Anterior cingulate cortex (tissue), 58 donors: ENCODE results near the gene XPR1.

Experiments
- DNase-seq, 58 donors: peaks; one replicate each; lab custom pipeline; 2025; lab: John Stamatoyannopoulos, UW

XPR1 gene

GRCh38 chr1:180614730-180615129, 17.1 kb upstream of the XPR1 start:
- DNase-seq = no peak

DNA sequence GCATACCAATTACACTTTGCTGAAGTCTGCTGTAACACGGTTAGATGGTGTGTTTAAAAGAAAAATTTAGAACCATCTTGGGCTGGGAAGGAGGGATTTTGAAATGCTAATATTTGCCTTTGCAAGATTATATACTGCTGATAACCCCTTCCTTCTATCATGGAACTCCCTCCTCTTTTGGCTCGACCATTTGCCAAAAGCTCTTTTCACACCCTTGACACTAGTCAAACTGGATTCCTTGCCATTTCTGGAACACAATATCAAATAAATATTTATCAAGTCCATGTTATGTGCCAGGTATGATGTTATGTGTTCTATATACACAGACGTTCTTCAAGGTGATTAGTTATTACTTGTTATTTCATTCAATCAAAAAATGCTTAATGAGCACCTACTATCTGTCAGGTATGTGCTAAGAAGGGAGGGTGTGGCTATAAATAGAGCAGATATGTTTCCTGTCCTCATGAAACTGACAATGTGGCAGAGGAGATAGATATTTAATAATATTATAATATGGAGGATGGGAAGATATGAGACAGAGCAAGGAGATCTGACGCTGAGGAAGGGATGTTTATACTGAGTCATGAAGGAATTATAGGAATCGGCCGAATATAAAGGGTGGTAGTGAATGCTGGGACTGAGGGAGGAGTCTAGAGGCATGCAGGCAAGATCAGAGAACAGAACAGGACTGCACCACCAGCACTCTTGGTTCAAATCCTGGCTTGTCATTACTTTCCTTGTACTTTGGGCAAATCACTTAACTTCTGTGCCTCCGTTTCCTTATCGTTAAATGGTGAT, 16.1 kb upstream of the XPR1 start:
- no peak for DNase-seq

- DNase-seq = no peak
These were observed 15.4 kb upstream of the XPR1 start for GRCh38 chr1:180616439-180616838.

DNA sequence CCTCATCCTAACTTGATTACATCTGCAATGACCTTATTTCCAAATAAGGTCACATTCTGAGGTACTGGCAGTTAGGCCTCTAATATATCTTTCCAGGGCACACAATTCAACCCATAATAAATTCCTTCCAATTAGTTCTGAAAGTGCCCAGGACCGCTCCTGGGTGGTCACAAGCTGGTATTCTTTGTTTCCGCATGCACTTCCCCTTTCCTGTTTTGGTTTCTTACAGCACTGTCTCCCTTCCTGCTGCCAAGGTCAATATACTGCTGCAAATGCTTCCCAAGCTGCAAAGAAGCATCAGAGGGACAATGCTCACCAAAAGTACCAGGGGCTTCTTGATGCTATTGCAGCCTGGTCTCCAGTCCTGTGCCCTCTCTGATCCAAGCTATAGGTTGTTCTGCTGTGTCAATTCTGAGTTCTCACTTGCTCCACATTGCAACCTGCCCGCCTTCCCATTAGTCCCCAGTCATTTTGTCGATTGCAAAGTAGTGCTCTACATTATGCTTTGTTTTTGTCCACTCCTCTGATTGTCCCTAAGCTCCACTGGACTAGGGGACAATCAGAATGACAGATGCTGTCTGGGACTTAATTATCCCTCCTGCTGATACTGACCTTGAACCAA, 13.9 kb upstream of the XPR1 start:
- DNase-seq = no peak

DNA sequence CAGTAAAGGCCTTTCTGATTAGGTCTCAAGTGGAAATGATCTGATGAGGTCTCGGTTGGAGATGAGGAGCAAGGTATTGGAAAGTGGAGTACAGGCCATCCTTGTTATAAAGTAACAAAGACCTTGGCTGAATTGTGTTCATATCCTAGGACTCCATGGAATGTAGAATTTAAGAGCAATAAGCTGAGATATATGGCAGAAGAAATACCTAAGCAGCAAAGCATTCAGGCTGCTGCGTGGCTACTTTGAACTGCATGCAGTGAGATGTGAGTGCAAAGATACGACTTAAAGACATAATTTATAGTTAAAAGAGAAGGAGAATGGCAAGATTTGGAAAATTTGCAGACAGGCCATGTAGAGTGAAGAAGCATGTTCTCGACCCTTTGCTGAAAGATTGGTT, 11.2 kb upstream of the XPR1 start:
- no peak for DNase-seq

- no peak for DNase-seq
These were observed 8.9 kb upstream of the XPR1 start for GRCh38 chr1:180622658-180623508.

- no peak for DNase-seq
These were observed 8.1 kb upstream of the XPR1 start for GRCh38 chr1:180623579-180624347.

GRCh38 chr1:180626711-180627110, 5.1 kb upstream of the XPR1 start:
- DNase-seq = no peak

- no peak for DNase-seq
These were observed 4.4 kb upstream of the XPR1 start for GRCh38 chr1:180627411-180627810.

DNA sequence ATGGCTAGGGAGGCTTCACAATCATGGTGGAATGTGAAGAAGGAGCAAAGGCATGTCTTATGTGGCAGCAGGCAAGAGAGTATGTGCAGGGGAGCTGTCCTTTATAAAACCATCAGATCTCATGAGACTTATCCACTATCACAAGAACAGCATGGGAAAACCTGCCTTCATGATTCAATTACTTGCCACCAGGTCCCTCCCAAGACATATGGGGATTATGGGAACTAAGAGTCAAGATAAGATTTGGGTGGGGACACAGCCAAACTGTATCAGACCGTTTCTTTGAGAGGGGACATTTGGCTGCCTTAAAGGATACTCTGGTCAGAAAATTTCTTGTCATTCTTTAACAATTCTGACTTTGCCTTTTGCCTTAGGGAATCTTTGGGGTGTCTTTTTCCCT, 3.2 kb upstream of the XPR1 start:
- no peak for DNase-seq

DNA sequence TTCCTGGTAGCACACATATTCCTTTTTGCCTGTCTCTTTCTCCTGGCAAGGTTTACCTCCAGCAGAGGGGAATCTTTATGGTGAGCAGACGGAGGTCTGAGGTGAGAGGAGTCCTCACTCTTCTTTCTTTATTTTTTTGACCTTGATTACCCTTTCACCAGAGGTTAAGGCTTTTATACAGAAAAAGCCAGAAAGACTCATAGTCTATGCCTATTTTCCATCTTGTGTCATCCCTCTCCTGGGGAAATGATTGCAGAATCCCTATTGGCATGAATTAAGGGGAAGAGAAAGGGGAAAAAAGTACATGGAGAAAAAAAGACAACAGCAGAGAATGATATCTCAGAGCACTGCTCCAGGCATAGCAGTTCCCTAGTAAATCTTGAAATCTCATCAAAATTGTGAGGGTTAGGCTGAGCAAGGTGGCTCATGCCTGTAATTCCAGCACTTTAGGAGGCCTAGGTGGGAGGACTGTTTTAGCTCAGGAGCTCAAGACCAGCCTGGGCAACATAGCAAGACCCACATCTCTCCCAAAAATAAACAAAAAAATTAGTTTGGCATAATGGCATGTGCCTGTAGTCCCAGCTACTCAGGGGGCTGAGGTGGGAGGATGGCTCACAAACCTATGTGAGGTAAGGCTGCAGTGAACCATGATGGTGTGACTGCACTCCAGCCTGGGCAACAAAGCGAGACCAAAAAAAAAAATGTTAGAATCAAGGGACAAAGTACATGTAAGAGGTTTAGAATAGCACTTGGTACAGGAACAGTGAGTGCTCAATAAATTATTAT, 1.2 kb upstream of the XPR1 start:
- no peak for DNase-seq

- DNase-seq = peak in 2 of 58 donors; percentile 11 to 54
These were observed 542 bp upstream of the XPR1 start for GRCh38 chr1:180631194-180631765.

GRCh38 chr1:180632326-180633056, 669 bp downstream of the XPR1 start:
- peak in 37 of 58 donors; percentile 30 to 75 (median 63) for DNase-seq

GRCh38 chr1:180633057-180634056, 1.5 kb downstream of the XPR1 start:
- DNase-seq = no peak

- peak in 1 of 58 donors; percentile 6 for DNase-seq
These were observed 4.3 kb downstream of the XPR1 start for GRCh38 chr1:180636138-180636537.

DNA sequence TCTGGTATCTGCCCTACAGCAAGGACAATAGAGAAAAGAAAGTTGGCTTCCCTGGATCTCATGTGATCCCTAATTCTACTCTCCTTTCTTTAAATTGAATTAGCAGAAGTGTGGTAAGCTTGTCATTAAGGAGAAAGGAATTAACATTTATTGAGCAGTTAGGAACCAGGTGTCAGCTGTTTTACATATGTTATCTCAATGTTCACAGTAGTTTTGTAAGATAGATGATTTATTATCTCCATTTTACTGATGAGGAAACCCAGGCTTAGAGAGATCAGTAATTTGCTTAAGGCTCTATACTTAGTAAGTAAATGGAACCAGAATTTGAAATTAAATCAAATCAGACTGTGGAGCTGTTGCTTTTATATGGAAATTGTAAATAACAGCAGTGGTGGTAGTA, 8.0 kb downstream of the XPR1 start:
- DNase-seq = no peak

- no peak for DNase-seq
These were observed 8.7 kb downstream of the XPR1 start for GRCh38 chr1:180640531-180640949.
